ENCODE data around the gene MORN3.

DNA sequence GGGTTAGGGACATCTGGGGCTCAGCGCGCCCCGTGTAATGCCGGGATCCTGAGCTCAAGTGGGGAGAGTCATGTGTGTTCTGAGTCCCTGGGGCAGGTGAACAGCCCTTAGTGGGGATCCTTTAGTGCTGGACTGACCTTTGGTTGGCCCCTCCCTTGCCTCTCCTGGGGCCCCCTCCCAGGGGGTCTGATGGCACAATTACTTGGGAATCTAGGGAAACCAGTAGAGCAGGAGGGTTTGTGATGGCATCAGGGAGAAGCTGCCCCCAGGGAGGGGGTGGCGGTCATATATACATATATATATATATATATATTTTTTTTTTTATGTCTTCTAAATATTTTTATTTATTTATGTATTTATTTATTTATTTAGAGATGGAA lies at the start of gene MORN3:
- no peak for TF ChIP-seq RCOR1 (conservative IDR thresholded peaks at IDR 0.05; ENCODE audit: low read depth, low read length)
- no peak for TF ChIP-seq YY1 (IDR thresholded peaks at IDR 0.05; ENCODE audit: low read depth, low read length)
- no peak for TF ChIP-seq CTCF (IDR thresholded peaks at IDR 0.05 in 2 of 3, conservative IDR thresholded peaks at IDR 0.05 in 1 of 3; ENCODE audit: control insufficient read depth in 2 of 3, extremely low read depth in 1 of 3, insufficient read depth in 1 of 3, low read depth in 3 of 3, low read length in 3 of 3)
